Nephron progenitor cell (in vitro differentiated cells): ENCODE measurements around the gene WEE2.
A peak's percentile ranks its signal among the peaks of the same experiment; 100 is the strongest.

Experiments
- DNase-seq: peaks from one replicate; pipeline ENCODE4 v3.0.0; 2021
- H3K27ac Mint-ChIP-seq: 2 replicates; pipeline ENCODE4 v1.8.0; 2021; ENCODE audit warnings: mild to moderate bottlenecking, moderate library complexity, mixed read lengths
- H3K27me3 Mint-ChIP-seq: 2 replicates; pipeline ENCODE4 v1.8.0; 2021; ENCODE audit warnings: mild to moderate bottlenecking, low read depth, mixed read lengths; ENCODE audit not compliant: poor library complexity
- H3K36me3 Mint-ChIP-seq: 2 replicates; pipeline ENCODE4 v1.8.0; 2021; ENCODE audit warnings: low read depth, mixed read lengths
- H3K4me1 Mint-ChIP-seq: 2 replicates; pipeline ENCODE4 v1.8.0; 2021; ENCODE audit warnings: mixed read lengths
- H3K4me3 Mint-ChIP-seq: 2 replicates; pipeline ENCODE4 v1.8.0; 2021; ENCODE audit warnings: mild to moderate bottlenecking, moderate library complexity, mixed read lengths
- H3K9me3 Mint-ChIP-seq: 2 replicates; pipeline ENCODE4 v1.8.0; 2021; ENCODE audit warnings: mild to moderate bottlenecking, moderate library complexity, mixed read lengths
- CTCF ChIP-seq: fragments of 200-600 bp; sonication (generic); IDR thresholded peaks from 2 replicates; pipeline ENCODE4 v1.5.0; 2021; ENCODE audit warnings: antibody characterized with exemption

Gene WEE2

GRCh38 chr7:141665208-141666035, 42.7 kb upstream of the WEE2 start:
- no peak overlapping the region for H3K4me3 Mint-ChIP-seq

GRCh38 chr7:141666071-141666470, 42.1 kb upstream of the WEE2 start:
- Mint-ChIP-seq H3K9me3 (no peaks in the 10 kb centered on the region), H3K27me3 (peaks cover 8% of the 10 kb centered on the region), H3K4me1 (no peaks in the 10 kb centered on the region), H3K27ac (peak overlapping the region; percentile 5), H3K4me3 (no peak overlapping the region), H3K36me3 (peaks cover 50% of the 10 kb centered on the region)
- no peak for DNase-seq
- no peak for TF ChIP-seq CTCF

More at GRCh38 chr7:141665208-141666035, 42.7 kb upstream of the WEE2 start:
- H3K27ac Mint-ChIP-seq = peak overlapping the region; percentile 15
- peaks cover 8% of the 10 kb centered on the region for H3K27me3 Mint-ChIP-seq
- H3K36me3 Mint-ChIP-seq = peaks cover 44% of the 10 kb centered on the region
- no peaks in the 10 kb centered on the region for H3K4me1 Mint-ChIP-seq
- TF ChIP-seq CTCF = no peak
- H3K9me3 Mint-ChIP-seq = no peaks in the 10 kb centered on the region
- no peak for DNase-seq

- H3K4me3 Mint-ChIP-seq = no peak overlapping the region
- DNase-seq = no peak
- H3K4me1 Mint-ChIP-seq = peaks cover under 1% of the 10 kb centered on the region
- peaks cover 8% of the 10 kb centered on the region for H3K27me3 Mint-ChIP-seq
- peaks cover 8% of the 10 kb centered on the region for H3K9me3 Mint-ChIP-seq
- no peak overlapping the region for H3K27ac Mint-ChIP-seq
- TF ChIP-seq CTCF = no peak
- H3K36me3 Mint-ChIP-seq = peaks cover 68% of the 10 kb centered on the region
Observed at GRCh38 chr7:141668853-141669252, 39.3 kb upstream of the WEE2 start.

- H3K4me1 Mint-ChIP-seq = peaks cover 11% of the 10 kb centered on the region
- no peak for TF ChIP-seq CTCF
- peaks cover 57% of the 10 kb centered on the region for H3K36me3 Mint-ChIP-seq
- no peak overlapping the region for H3K27ac Mint-ChIP-seq
- H3K27me3 Mint-ChIP-seq = peaks cover 8% of the 10 kb centered on the region
- DNase-seq = no peak
- no peak overlapping the region for H3K4me3 Mint-ChIP-seq
- H3K9me3 Mint-ChIP-seq = peaks cover 8% of the 10 kb centered on the region
Observed at GRCh38 chr7:141671705-141672496, 36.3 kb upstream of the WEE2 start.

- Mint-ChIP-seq H3K27ac (no peak overlapping the region), H3K9me3 (peaks cover 8% of the 10 kb centered on the region), H3K4me1 (peaks cover 11% of the 10 kb centered on the region), H3K36me3 (peaks cover 52% of the 10 kb centered on the region), H3K4me3 (no peak overlapping the region), H3K27me3 (peaks cover 5% of the 10 kb centered on the region)
- no peak for TF ChIP-seq CTCF
- no peak for DNase-seq
Observed at GRCh38 chr7:141673346-141673745, 34.8 kb upstream of the WEE2 start.
